ENCODE data around the gene PTMA. TPM values are rescaled to one million over a fixed set of nuclear protein-coding genes. Genes with fewer than 3 reads are reported as not detected.
"Not testable (repeated sequence)": the region's sequence is repeated elsewhere in the genome, so short reads cannot be mapped to it uniquely, and the experiment has no call there.

PTMA gene
- total RNA-seq, 2 experiments from 2014 or later: 1,546 to 1,586 TPM

- Mint-ChIP-seq H3K4me3 (peak overlapping the region; percentile 95), H3K27me3 (peaks cover 9% of the 10 kb centered on the region), H3K4me1 (ENCODE audit: low read depth) (peaks cover 52% of the 10 kb centered on the region), H3K27ac (peak overlapping the region; percentile 100), H3K36me3 (ENCODE audit: low read depth) (peaks cover 59% of the 10 kb centered on the region), H3K9me3 (no peaks in the 10 kb centered on the region)
- ATAC-seq (ENCODE audit: poor library complexity) (no peak), DNase-seq (peak in 6 of 14 experiments; percentile 4 to 64 (median 36))
- H3K4me3 ChIP-seq (ENCODE audit: low read length): peak overlapping the region; percentile 75
- ChIA-PET POLR2A (interaction anchor here (0.7 to 8.7 kb wide), 9 partner anchors 25 to 98 kb away, joined by 3 to 245 read pairs (median 10); no protein-coding TSS in a partner anchor), CTCF (interaction anchor here (0.7 to 7.6 kb wide), 5 partner anchors 23 to 100 kb away, joined by 3 to 122 read pairs (median 53); no protein-coding TSS in a partner anchor)
- peaks cover 31% of the 10 kb centered on the region for H3K36me3 ChIP-seq (ENCODE audit: insufficient read depth, low read length)
- H3K4me1 ChIP-seq (ENCODE audit: insufficient read depth, low read length): peaks cover 58% of the 10 kb centered on the region
- no peaks in the 10 kb centered on the region for H3K9me3 ChIP-seq (ENCODE audit: control insufficient read depth in 1 of 2, insufficient read depth in 1 of 2, low read length in 2 of 2)
- intact Hi-C loops (cut with DNase I, micrococcal nuclease): loop anchor here in 1 of 2 experiments (5.0 kb wide), 1 partner anchor 195 kb away; no protein-coding TSS in a partner anchor
- H3K27me3 ChIP-seq (ENCODE audit: control insufficient read depth in 1 of 2, insufficient read depth in 2 of 2, low read length in 2 of 2): no peaks in the 10 kb centered on the region
- no peak for TF ChIP-seq CTCF (IDR thresholded peaks at IDR 0.05)
- peak overlapping the region; percentile 73 to 82 for H3K27ac ChIP-seq (ENCODE audit: low read depth in 1 of 2, low read length in 2 of 2)
Observed at GRCh38 chr2:231711677-231712450, 3.5 kb downstream of the PTMA start.

- peak in 8 of 14 experiments; percentile 1 to 62 (median 36) for DNase-seq
- H3K27me3 ChIP-seq (ENCODE audit: control insufficient read depth in 1 of 2, insufficient read depth in 2 of 2, low read length in 2 of 2); H3K9me3 Mint-ChIP-seq; ATAC-seq (ENCODE audit: poor library complexity); H3K27me3 Mint-ChIP-seq; H3K9me3 ChIP-seq (ENCODE audit: control insufficient read depth in 1 of 2, insufficient read depth in 1 of 2, low read length in 2 of 2): not testable (repeated sequence)
- Histone ChIP-seq H3K4me3 (ENCODE audit: low read length) (peak overlapping the region; percentile 75), H3K36me3 (ENCODE audit: insufficient read depth, low read length) (peaks cover 31% of the 10 kb centered on the region), H3K27ac (ENCODE audit: low read depth in 1 of 2, low read length in 2 of 2) (peak overlapping the region; percentile 73 to 82), H3K4me1 (ENCODE audit: insufficient read depth, low read length) (peaks cover 55% of the 10 kb centered on the region)
- H3K4me3 Mint-ChIP-seq: peak overlapping the region; percentile 95
- H3K4me1 Mint-ChIP-seq (ENCODE audit: low read depth): peaks cover 48% of the 10 kb centered on the region
- ChIA-PET CTCF (interaction anchor here (2.1 to 7.6 kb wide), 5 partner anchors 23 to 111 kb away, joined by 11 to 122 read pairs (median 53); no protein-coding TSS in a partner anchor), POLR2A (interaction anchor here (0.6 to 8.7 kb wide), 9 partner anchors 28 to 99 kb away, joined by 3 to 245 read pairs (median 10); no protein-coding TSS in a partner anchor)
- H3K27ac Mint-ChIP-seq: peak overlapping the region; percentile 100
- intact Hi-C loops (cut with DNase I, micrococcal nuclease): loop anchor here in 1 of 2 experiments (5.0 kb wide), 1 partner anchor 195 kb away; no protein-coding TSS in a partner anchor
- H3K36me3 Mint-ChIP-seq (ENCODE audit: low read depth): peaks cover 52% of the 10 kb centered on the region
Observed at GRCh38 chr2:231712451-231713021, 4.2 kb downstream of the PTMA start.

GRCh38 chr2:231713406-231713729 lies 5.0 kb downstream of the PTMA start:
- H3K27me3 ChIP-seq (ENCODE audit: control insufficient read depth in 1 of 2, insufficient read depth in 2 of 2, low read length in 2 of 2); H3K9me3 Mint-ChIP-seq; ATAC-seq (ENCODE audit: poor library complexity); H3K27me3 Mint-ChIP-seq; H3K9me3 ChIP-seq (ENCODE audit: control insufficient read depth in 1 of 2, insufficient read depth in 1 of 2, low read length in 2 of 2); DNase-seq; H3K4me3 ChIP-seq (ENCODE audit: low read length): not testable (repeated sequence)
- H3K27ac Mint-ChIP-seq: peak overlapping the region; percentile 100
- H3K36me3 Mint-ChIP-seq (ENCODE audit: low read depth): peaks cover 48% of the 10 kb centered on the region
- Histone ChIP-seq H3K27ac (ENCODE audit: low read depth in 1 of 2, low read length in 2 of 2) (peak overlapping the region; percentile 49 to 57), H3K36me3 (ENCODE audit: insufficient read depth, low read length) (peaks cover 31% of the 10 kb centered on the region), H3K4me1 (ENCODE audit: insufficient read depth, low read length) (peaks cover 52% of the 10 kb centered on the region)
- ChIA-PET POLR2A (interaction anchor here (0.6 to 5.7 kb wide), 17 partner anchors 9 to 607 kb away, joined by 3 to 58 read pairs (median 8); partner anchors contain the start of gene NCL), CTCF (interaction anchor here (1.1 to 7.6 kb wide), 15 partner anchors 9 to 112 kb away, joined by 3 to 122 read pairs (median 11); no protein-coding TSS in a partner anchor)
- H3K4me3 Mint-ChIP-seq: peak overlapping the region; percentile 87
- intact Hi-C loops (cut with DNase I, micrococcal nuclease): loop anchor here in 1 of 2 experiments (5.0 kb wide), 1 partner anchor 196 kb away; no protein-coding TSS in a partner anchor
- peaks cover 45% of the 10 kb centered on the region for H3K4me1 Mint-ChIP-seq (ENCODE audit: low read depth)

All from CD4-positive, alpha-beta T cell (primary cell).